Cardiac fibroblast (primary cell): Measurements from ENCODE around the gene KRT14.

ENCODE experiments used
- DNase-seq, 2 donors: peaks; one replicate each; pipeline versions ENCODE4 v3.0.0 to v3.0.0-alpha.2; 2010; ENCODE audit warnings: low read depth in 2 of 2
- H3K4me3 ChIP-seq, 2 donors: replicated peaks in 1 of 2; 1 replicate in 1 of 2; 2 replicates in 1 of 2; pipeline ENCODE4 v1.5.1; 2011; ENCODE audit warnings: low read depth in 2 of 2, low read length in 2 of 2, mild to moderate bottlenecking in 2 of 2, moderate library complexity in 1 of 2
- TF ChIP-seq, protein P1 (sequence below): IDR thresholded peaks from one replicate; pipeline ENCODE4 v1.5.1; 2011; ENCODE audit warnings: low read depth, mild to moderate bottlenecking, low read length, inconsistent platforms

The KRT14 gene

DNA sequence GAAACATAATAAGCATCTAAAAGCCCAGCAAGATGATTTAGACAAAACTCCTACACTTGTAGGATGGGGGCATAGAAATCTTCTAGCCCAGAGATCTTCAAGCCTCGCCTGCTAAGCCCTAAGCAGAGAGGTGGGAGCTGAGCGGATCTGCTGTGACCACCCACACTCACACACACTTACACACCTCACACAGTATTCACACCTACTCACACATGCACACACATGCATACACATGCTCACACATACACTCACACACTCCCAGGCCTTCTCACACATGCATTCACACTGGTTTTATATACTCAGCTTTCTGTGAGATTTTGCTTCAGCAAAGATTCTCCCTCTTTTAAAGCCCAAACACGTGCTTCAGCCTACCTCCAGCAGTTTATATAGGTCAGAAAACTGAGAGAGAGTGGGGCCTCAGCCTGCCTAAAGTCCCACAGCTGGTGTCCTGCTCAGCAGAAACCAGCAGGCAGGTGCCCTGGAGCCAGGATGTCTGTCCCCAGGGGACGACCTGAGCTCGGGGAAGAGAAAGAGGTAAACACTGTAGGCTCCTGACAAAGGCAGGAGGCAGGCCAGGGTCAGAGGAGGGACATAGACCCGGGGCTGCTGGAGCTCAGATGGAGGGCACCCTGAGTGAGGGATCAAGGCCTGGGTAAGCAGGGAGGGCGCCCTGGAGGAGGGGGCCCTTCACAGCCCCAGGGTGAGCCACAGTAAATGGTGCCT, 46.6 kb downstream of the KRT14 start:
- no peak overlapping the region for H3K4me3 ChIP-seq
- no peak for DNase-seq
- TF ChIP-seq, protein P1, sequence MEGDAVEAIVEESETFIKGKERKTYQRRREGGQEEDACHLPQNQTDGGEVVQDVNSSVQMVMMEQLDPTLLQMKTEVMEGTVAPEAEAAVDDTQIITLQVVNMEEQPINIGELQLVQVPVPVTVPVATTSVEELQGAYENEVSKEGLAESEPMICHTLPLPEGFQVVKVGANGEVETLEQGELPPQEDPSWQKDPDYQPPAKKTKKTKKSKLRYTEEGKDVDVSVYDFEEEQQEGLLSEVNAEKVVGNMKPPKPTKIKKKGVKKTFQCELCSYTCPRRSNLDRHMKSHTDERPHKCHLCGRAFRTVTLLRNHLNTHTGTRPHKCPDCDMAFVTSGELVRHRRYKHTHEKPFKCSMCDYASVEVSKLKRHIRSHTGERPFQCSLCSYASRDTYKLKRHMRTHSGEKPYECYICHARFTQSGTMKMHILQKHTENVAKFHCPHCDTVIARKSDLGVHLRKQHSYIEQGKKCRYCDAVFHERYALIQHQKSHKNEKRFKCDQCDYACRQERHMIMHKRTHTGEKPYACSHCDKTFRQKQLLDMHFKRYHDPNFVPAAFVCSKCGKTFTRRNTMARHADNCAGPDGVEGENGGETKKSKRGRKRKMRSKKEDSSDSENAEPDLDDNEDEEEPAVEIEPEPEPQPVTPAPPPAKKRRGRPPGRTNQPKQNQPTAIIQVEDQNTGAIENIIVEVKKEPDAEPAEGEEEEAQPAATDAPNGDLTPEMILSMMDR = no peak

DNA sequence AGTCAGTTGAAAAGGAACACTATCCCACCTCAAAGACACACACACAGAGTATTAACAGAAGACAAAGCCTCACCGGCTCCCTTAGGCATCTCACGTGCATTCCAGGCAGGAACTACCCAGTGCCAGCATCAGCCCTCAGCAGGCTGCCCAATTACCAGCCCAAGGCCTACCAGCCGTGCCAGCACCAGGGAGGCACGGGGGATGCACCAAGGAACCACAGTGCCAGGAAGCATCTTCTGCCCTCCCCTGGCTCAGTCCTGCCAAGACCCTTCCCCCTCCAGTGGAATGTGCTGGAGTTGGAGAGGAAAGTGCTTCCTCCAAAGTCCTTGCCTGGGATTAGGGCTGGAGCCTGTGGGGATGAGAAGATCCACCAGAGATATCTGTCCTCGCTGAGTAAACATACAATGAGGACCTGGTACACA, 47.6 kb downstream of the KRT14 start:
- TF ChIP-seq, protein P1 = no peak

DNA sequence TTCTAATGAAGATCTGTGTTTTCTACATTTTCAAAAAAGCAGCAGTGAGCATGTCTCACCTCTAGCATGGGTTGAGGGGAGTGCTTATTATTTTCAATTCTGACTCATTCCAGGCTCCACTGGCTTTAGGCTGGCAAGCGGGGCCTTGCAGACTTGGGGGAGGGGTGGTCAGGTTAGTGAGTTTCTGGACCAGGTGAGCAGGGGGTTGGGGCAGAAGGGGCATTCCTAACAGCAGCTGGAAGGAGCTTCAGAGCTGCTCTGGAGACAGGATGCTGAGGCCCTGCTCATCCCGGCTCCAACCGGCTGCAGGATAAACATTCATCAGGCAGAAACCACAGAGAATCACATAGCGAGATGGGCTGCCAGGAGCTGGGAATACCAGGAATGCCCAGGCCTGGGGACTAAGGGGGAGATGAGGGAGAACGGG, 48.1 kb downstream of the KRT14 start:
- H3K4me3 ChIP-seq = no peak overlapping the region
- no peak for DNase-seq
- TF ChIP-seq, protein P1 = no peak

More for the DNA sequence above, 47.6 kb downstream of the KRT14 start:
- no peak for DNase-seq
- H3K4me3 ChIP-seq = no peak overlapping the region

DNA sequence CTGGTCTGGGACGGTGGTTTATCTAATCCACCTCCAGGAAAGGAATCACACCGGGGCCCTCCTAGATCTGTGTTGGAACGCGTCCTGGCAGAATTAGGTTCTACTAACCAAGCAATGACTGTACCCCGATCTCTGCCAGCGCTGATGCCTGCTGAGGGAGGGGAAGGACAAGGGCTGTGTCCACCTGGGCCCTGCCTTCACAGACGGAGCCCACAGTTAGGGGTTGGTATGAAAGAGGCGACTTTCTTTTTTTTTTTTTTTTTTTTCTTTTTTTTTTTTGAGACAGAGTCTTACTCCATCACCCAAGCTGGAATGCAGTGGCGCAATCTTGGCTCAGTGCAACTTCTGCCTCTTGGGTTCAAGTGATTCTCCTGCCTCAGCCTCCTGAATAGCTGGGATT, 48.7 kb downstream of the KRT14 start:
- TF ChIP-seq, protein P1 = no peak
- no peak overlapping the region for H3K4me3 ChIP-seq
- DNase-seq = peak; percentile 44 to 56

DNA sequence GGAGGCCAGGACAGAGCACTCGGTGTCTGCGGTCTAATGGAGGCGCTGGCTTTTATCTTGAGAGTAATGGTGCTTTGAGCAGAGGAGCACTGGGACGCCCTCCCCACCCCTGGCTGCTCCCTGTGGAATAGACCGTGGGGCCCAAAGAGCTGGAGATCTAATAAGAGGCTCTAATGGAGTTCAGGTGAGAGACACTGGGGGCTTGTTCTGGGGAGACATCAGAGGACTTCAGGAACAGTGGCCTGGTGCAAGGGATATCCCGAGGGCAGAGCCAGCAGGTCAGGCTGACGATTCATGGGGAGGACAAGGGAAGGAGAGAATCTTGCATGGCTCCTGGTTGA, 49.1 kb downstream of the KRT14 start:
- TF ChIP-seq, protein P1 = no peak
- no peak for DNase-seq

DNA sequence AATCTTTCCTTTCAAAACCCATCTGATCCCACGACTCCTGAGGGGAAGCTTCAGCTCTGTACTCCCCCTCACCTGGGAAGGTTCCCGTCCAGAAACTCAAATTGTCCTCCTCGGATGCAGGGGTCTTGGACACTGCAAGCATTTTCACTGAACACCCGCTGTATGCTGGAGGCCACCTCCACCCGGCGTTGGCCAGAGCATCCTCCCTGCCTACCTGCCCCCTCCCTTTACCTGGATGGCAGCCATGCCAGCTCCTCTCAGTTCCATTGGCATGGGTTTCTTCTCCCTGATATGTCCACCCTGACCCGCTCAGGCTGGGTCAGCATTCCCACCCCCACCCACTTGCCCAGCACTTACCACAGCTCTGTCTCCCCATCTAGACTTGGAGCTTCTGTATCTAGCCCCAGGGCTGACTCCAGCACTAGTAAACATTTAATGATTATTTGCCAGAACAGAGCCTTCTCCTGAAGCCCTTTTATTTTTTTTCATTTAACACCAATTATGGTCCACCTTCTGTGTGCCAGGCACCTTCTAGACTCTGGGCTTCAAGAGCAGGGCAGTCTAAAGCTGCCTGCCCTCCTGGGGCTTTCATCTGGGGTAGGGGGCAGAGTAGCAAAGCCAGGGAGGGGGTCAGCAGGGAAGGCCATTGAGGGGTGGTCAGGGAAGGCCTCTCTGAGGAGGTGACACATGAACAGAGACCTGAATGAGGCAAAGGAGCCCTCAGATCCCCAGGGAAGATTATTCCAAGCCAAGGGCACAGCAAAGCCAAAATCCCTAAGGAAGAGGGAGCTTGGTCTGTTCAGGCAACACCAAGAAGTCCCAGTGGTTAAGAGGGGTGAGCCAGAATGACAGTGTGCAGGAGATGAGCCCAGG, 49.7 kb downstream of the KRT14 start:
- TF ChIP-seq, protein P1 = no peak
- H3K4me3 ChIP-seq = no peak overlapping the region
- DNase-seq = no peak

More for the DNA sequence above, 49.1 kb downstream of the KRT14 start:
- H3K4me3 ChIP-seq = no peak overlapping the region
